H1 (cell line): ENCODE data around the gene OR2A14. TPM values are rescaled to one million over a fixed set of nuclear protein-coding genes. Genes with fewer than 3 reads are reported as not detected.
"Not testable (repeated sequence)": the region's sequence is repeated elsewhere in the genome, so short reads cannot be mapped to it uniquely, and the experiment has no call there.

ENCODE experiments used
- CTCF ChIA-PET: fragments of 300-600 bp; sonication (Branson Sonifier 250); formaldehyde crosslinking; loops from one replicate; lab custom pipeline; 2021; ENCODE audit not compliant: partially characterized antibody; lab: Charles Lee
- POLR2A ChIA-PET: fragments of 300-600 bp; sonication (Branson Sonifier 250); formaldehyde crosslinking; loops from one replicate; lab custom pipeline; 2021; ENCODE audit warnings: inconsistent platforms; ENCODE audit not compliant: partially characterized antibody; lab: Charles Lee
- DNase-seq, 2 experiments: peaks; one replicate each; pipeline versions ENCODE4 v3.0.0 to v3.0.0-alpha.2; 2010 to 2022; ENCODE audit warnings: low spot score in 2 of 2, low read depth in 1 of 2, mixed read lengths in 1 of 2
- FAIRE-seq: peaks from 2 replicates; lab custom pipeline; 2011; peaks lifted over from hg19 to GRCh38; lab: Jason Lieb, UNC
- H2AFZ ChIP-seq: 2 replicates; pipeline ENCODE4 v1.8.1; 2012; ENCODE audit warnings: low read length, inconsistent platforms
- H2AK5ac ChIP-seq: 2 replicates; pipeline ENCODE4 v1.6.1; 2013; ENCODE audit warnings: low read depth, low read length
- H2BK120ac ChIP-seq: replicated peaks from 2 replicates; pipeline ENCODE3; 2013; ENCODE audit warnings: low read depth, low read length, inconsistent platforms
- H2BK12ac ChIP-seq: 2 replicates; pipeline ENCODE4 v1.6.1; 2013; ENCODE audit warnings: low read depth, low read length
- H2BK15ac ChIP-seq: 2 replicates; pipeline ENCODE4 v1.6.1; 2013; ENCODE audit warnings: low read length
- H2BK20ac ChIP-seq: 2 replicates; pipeline ENCODE4 v1.6.1; 2013; ENCODE audit warnings: low read length
- H2BK5ac ChIP-seq: 2 replicates; pipeline ENCODE4 v1.6.1; 2013; ENCODE audit warnings: low read depth, low read length
- H3K14ac ChIP-seq: 2 replicates; pipeline ENCODE4 v1.6.1; 2013; ENCODE audit warnings: inconsistent platforms; ENCODE audit not compliant: insufficient read length
- H3K18ac ChIP-seq: 2 replicates; pipeline ENCODE4 v1.6.1; 2013; ENCODE audit warnings: low read length; ENCODE audit errors: extremely low read depth
- H3K23ac ChIP-seq: 2 replicates; pipeline ENCODE4 v1.6.1; 2013; ENCODE audit warnings: inconsistent platforms; ENCODE audit not compliant: insufficient read length
- H3K23me2 ChIP-seq: 2 replicates; pipeline ENCODE4 v1.6.1; 2013; ENCODE audit warnings: low read depth, low read length
- H3K27ac ChIP-seq: 2 replicates; pipeline ENCODE4 v1.6.1; 2011; ENCODE audit warnings: low read depth, low read length, inconsistent platforms
- H3K27me3 ChIP-seq, 4 experiments: replicated peaks in 1 of 4; 1 replicate in 1 of 4; 2 replicates in 3 of 4; pipeline versions ENCODE4 v1.6.1 to v1.8.1; 2011 to 2013; ENCODE audit warnings: low read length in 3 of 4, mild to moderate bottlenecking in 3 of 4, inconsistent platforms in 2 of 4, mixed read lengths in 2 of 4, moderate library complexity in 1 of 4; ENCODE audit not compliant: control insufficient read depth in 3 of 4, insufficient read depth in 3 of 4; ENCODE audit errors: extremely low read depth in 1 of 4
- H3K36me3 ChIP-seq, 4 experiments: 2 replicates each; pipeline versions ENCODE4 v1.6.1 to v1.8.1; 2011 to 2013; ENCODE audit warnings: mild to moderate bottlenecking in 4 of 4, low read length in 3 of 4, moderate library complexity in 2 of 4, control low read depth in 1 of 4, inconsistent platforms in 1 of 4; ENCODE audit not compliant: insufficient read depth in 4 of 4, control insufficient read depth in 2 of 4
- H3K4ac ChIP-seq: replicated peaks from 2 replicates; pipeline ENCODE3; 2013; ENCODE audit warnings: low read length, low read depth, mixed read lengths, inconsistent platforms; ENCODE audit not compliant: insufficient read length
- H3K4me1 ChIP-seq, 4 experiments: replicated peaks in 1 of 4; 1 replicate in 1 of 4; 2 replicates in 3 of 4; pipeline versions ENCODE4 v1.6.1 to v1.8.1; 2011 to 2013; ENCODE audit warnings: low read length in 3 of 4, inconsistent platforms in 2 of 4, mixed read lengths in 1 of 4; ENCODE audit not compliant: insufficient read depth in 4 of 4, control insufficient read depth in 3 of 4
- H3K4me2 ChIP-seq, 2 experiments: 2 replicates each; pipeline versions ENCODE4 v1.6.1 to v1.8.1; 2011 to 2013; ENCODE audit warnings: low read depth in 2 of 2, low read length in 2 of 2, control low read depth in 1 of 2, inconsistent platforms in 1 of 2, mild to moderate bottlenecking in 1 of 2; ENCODE audit not compliant: insufficient read depth in 1 of 2
- H3K4me3 ChIP-seq, 4 experiments: fragments of 200-600, 300-600 bp in 1 of 4; sonication (generic), shearing (Covaris generic), sonication (Bioruptor Twin) in 1 of 4; 2 replicates each; pipeline versions ENCODE4 v1.5.1 to v1.8.1; 2011 to 2016; ENCODE audit warnings: low read length in 4 of 4, low read depth in 3 of 4, control low read depth in 2 of 4, inconsistent platforms in 2 of 4, mild to moderate bottlenecking in 2 of 4, mixed read lengths in 1 of 4, moderate library complexity in 1 of 4; ENCODE audit not compliant: insufficient read depth in 2 of 4; ENCODE audit errors: extremely low read depth in 1 of 4
- H3K56ac ChIP-seq: replicated peaks from 2 replicates; pipeline ENCODE3; 2013; ENCODE audit warnings: low read depth, mild to moderate bottlenecking, mixed read lengths, low read length, inconsistent platforms; ENCODE audit not compliant: insufficient read length
- H3K79me1 ChIP-seq: 2 replicates; pipeline ENCODE4 v1.6.1; 2013; ENCODE audit warnings: low read depth, low read length, control low read depth
- H3K79me2 ChIP-seq, 2 experiments: 2 replicates each; pipeline versions ENCODE4 v1.6.1 to v1.8.1; 2012 to 2013; ENCODE audit warnings: low read length in 2 of 2, mild to moderate bottlenecking in 2 of 2, inconsistent platforms in 1 of 2; ENCODE audit not compliant: insufficient read depth in 2 of 2, control insufficient read depth in 1 of 2
- H3K9ac ChIP-seq, 4 experiments: replicated peaks in 1 of 4; 1 replicate in 1 of 4; 2 replicates in 3 of 4; pipeline versions ENCODE4 v1.6.1 to v1.8.1; 2011 to 2013; ENCODE audit warnings: low read depth in 3 of 4, low read length in 3 of 4, control low read depth in 2 of 4, mild to moderate bottlenecking in 2 of 4, moderate library complexity in 2 of 4, inconsistent platforms in 1 of 4; ENCODE audit errors: extremely low read depth in 1 of 4
- H3K9me3 ChIP-seq, 2 experiments: 2 replicates each; pipeline versions ENCODE4 v1.6.1 to v1.8.1; 2012 to 2013; ENCODE audit warnings: mild to moderate bottlenecking in 2 of 2, moderate library complexity in 2 of 2, control low read depth in 1 of 2, inconsistent platforms in 1 of 2, low read depth in 1 of 2, low read length in 1 of 2, mixed read lengths in 1 of 2; ENCODE audit not compliant: insufficient read depth in 2 of 2
- H4K20me1 ChIP-seq, 2 experiments: replicated peaks in 1 of 2; 2 replicates each; pipeline versions ENCODE3 to v1.8.1; 2011 to 2013; ENCODE audit warnings: inconsistent platforms in 2 of 2, low read length in 2 of 2, mild to moderate bottlenecking in 1 of 2; ENCODE audit not compliant: insufficient read depth in 2 of 2, control insufficient read depth in 1 of 2
- H4K5ac ChIP-seq: 2 replicates; pipeline ENCODE4 v1.6.1; 2013; ENCODE audit warnings: low read length, low read depth, mixed read lengths, inconsistent platforms; ENCODE audit not compliant: insufficient read length
- H4K8ac ChIP-seq: 2 replicates; pipeline ENCODE4 v1.8.0; 2013; ENCODE audit warnings: mild to moderate bottlenecking, moderate library complexity, low read length, inconsistent platforms; ENCODE audit not compliant: insufficient read depth; ENCODE audit errors: extremely low read depth
- H4K91ac ChIP-seq: replicated peaks from 2 replicates; pipeline ENCODE3; 2013; ENCODE audit warnings: low read length, mixed read lengths, inconsistent platforms; ENCODE audit not compliant: insufficient read length
- WGBS, 2 experiments: shearing (Covaris generic) in 1 of 2; methylation state at CpG; one replicate each; pipeline versions ENCODE4 v1.1.6 to v1.1.7; 2013 to 2015; ENCODE audit warnings: low lambda C conversion rate in 2 of 2, mixed read lengths in 2 of 2, inconsistent platforms in 1 of 2, low coverage in 1 of 2, missing lambda C conversion rate in 1 of 2; ENCODE audit not compliant: insufficient replicate concordance in 2 of 2, insufficient coverage in 1 of 2, insufficient read length in 1 of 2; ENCODE audit errors: extremely low coverage in 1 of 2, missing lambda C conversion rate in 1 of 2; 5-methylcytosine and 5-hydroxymethylcytosine counted together
- polyA plus RNA-seq, 7 experiments: library from polyadenylated mRNA; depleted of rRNA in 3 of 7; stranded (reverse) in 5 of 7; unstranded in 2 of 7; fragments of >200 nt in 5 of 7; fragments of 200-250 nt in 2 of 7; gene quantifications; 1 replicate in 5 of 7; 2 replicates in 1 of 7; 4 replicates in 1 of 7; pipeline versions ENCODE4 v1.2.1 to v1.2.3, GENCODE V29; 2011 to 2013; ENCODE audit warnings: missing spikeins in 2 of 7, mixed read lengths in 2 of 7
- total RNA-seq: library from RNA; stranded (reverse); fragmentation: NEBNext Ultra II Directional; extraction: Animal tissue kit (Norgen Biotek cat#: 25700); gene quantifications from 2 replicates; pipeline ENCODE4 v1.2.1, GENCODE V29; 2021

The OR2A14 gene
- total and polyA plus RNA-seq, 2 of the 8 experiments (the other 6 are each of a cell fraction or from before 2014, with no cell fraction given), result not detected

- FAIRE-seq, H2AFZ ChIP-seq, H3K9me3 ChIP-seq, H3K14ac ChIP-seq, H2BK12ac ChIP-seq, H4K20me1 ChIP-seq, H3K4me2 ChIP-seq, H3K36me3 ChIP-seq, CTCF ChIA-PET, H3K9ac ChIP-seq, H3K56ac ChIP-seq, H2BK120ac ChIP-seq, DNase-seq, H2BK5ac ChIP-seq, H2BK15ac ChIP-seq, H3K27me3 ChIP-seq, H3K79me1 ChIP-seq, H2BK20ac ChIP-seq, H3K27ac ChIP-seq, H3K23ac ChIP-seq, H3K79me2 ChIP-seq, H3K4ac ChIP-seq, H3K23me2 ChIP-seq, H4K5ac ChIP-seq, H2AK5ac ChIP-seq, H3K4me3 ChIP-seq, POLR2A ChIA-PET, H3K18ac ChIP-seq, H3K4me1 ChIP-seq, H4K91ac ChIP-seq, H4K8ac ChIP-seq: not testable (repeated sequence)
- WGBS, 2 experiments, result 88% methylated on average over 4 of the region's 4 CpGs; no CpG with 5 or more reads in 1 of the 2 experiments
Measured at GRCh38 chr7:144171594-144172350, 48.8 kb downstream of the OR2A14 start.
